Mesothelial cell of epicardium (in vitro differentiated cells): Measurements from ENCODE around the gene VWA5B1. TPM values are rescaled to one million over a fixed set of nuclear protein-coding genes. Genes with fewer than 3 reads are reported as not detected.

ENCODE experiments used
- DNase-seq, 2 experiments: peaks; one replicate each; pipeline ENCODE4 v3.0.0; 2021; ENCODE audit warnings: low spot score in 2 of 2; ENCODE audit not compliant: unreplicated experiment in 2 of 2
- H3K27ac Mint-ChIP-seq: 2 replicates; pipeline ENCODE4 v1.8.0; 2021; ENCODE audit warnings: mixed read lengths
- H3K27me3 Mint-ChIP-seq: 2 replicates; pipeline ENCODE4 v1.8.0; 2021; ENCODE audit warnings: low read depth, mixed read lengths
- H3K36me3 Mint-ChIP-seq: 2 replicates; pipeline ENCODE4 v1.8.0; 2021; ENCODE audit warnings: mixed read lengths
- H3K4me1 Mint-ChIP-seq: 2 replicates; pipeline ENCODE4 v1.8.0; 2021; ENCODE audit warnings: mixed read lengths
- H3K4me3 Mint-ChIP-seq: 2 replicates; pipeline ENCODE4 v1.8.0; 2021; ENCODE audit warnings: mild to moderate bottlenecking, moderate library complexity, mixed read lengths
- H3K9me3 Mint-ChIP-seq: 2 replicates; pipeline ENCODE4 v1.8.0; 2021; ENCODE audit warnings: mixed read lengths
- CTCF ChIP-seq: fragments of 200-600 bp; sonication (generic); IDR thresholded peaks from one replicate; pipeline ENCODE4 v1.5.0; 2021; ENCODE audit warnings: antibody characterized with exemption; ENCODE audit not compliant: unreplicated experiment
- total RNA-seq: library from RNA; stranded (reverse); gene quantifications from 3 replicates; pipeline ENCODE4 v1.2.1, GENCODE V29; 2021

VWA5B1 gene
- total RNA-seq, 1 donor from 2014 or later = 0.25 TPM

- no peak for DNase-seq
- Mint-ChIP-seq H3K4me3 (no peak overlapping the region), H3K27me3 (peaks cover 37% of the 10 kb centered on the region), H3K4me1 (peaks cover 9% of the 10 kb centered on the region), H3K9me3 (peaks cover 7% of the 10 kb centered on the region), H3K36me3 (no peaks in the 10 kb centered on the region), H3K27ac (no peak overlapping the region)
- TF ChIP-seq CTCF = no peak
These were observed 54.7 kb downstream of the VWA5B1 start for GRCh38 chr1:20345419-20345818.

GRCh38 chr1:20346433-20346832 is 55.8 kb downstream of the VWA5B1 start:
- no peak overlapping the region for H3K27ac Mint-ChIP-seq

GRCh38 chr1:20347699-20348098 is 57.0 kb downstream of the VWA5B1 start:
- no peaks in the 10 kb centered on the region for H3K36me3 Mint-ChIP-seq
- peaks cover 21% of the 10 kb centered on the region for H3K27me3 Mint-ChIP-seq
- H3K27ac Mint-ChIP-seq = no peak overlapping the region
- no peak overlapping the region for H3K4me3 Mint-ChIP-seq
- peaks cover 7% of the 10 kb centered on the region for H3K9me3 Mint-ChIP-seq
- no peak for DNase-seq
- no peak for TF ChIP-seq CTCF
- H3K4me1 Mint-ChIP-seq = peaks cover 7% of the 10 kb centered on the region

More at GRCh38 chr1:20346433-20346832, 55.8 kb downstream of the VWA5B1 start:
- Mint-ChIP-seq H3K36me3 (no peaks in the 10 kb centered on the region), H3K9me3 (peaks cover 7% of the 10 kb centered on the region), H3K27me3 (peaks cover 33% of the 10 kb centered on the region), H3K4me1 (peaks cover 9% of the 10 kb centered on the region), H3K4me3 (no peak overlapping the region)
- no peak for TF ChIP-seq CTCF
- DNase-seq = no peak

- peaks cover 7% of the 10 kb centered on the region for H3K9me3 Mint-ChIP-seq
- no peaks in the 10 kb centered on the region for H3K36me3 Mint-ChIP-seq
- DNase-seq = no peak
- no peak overlapping the region for H3K27ac Mint-ChIP-seq
- peaks cover 7% of the 10 kb centered on the region for H3K4me1 Mint-ChIP-seq
- peaks cover 25% of the 10 kb centered on the region for H3K27me3 Mint-ChIP-seq
- TF ChIP-seq CTCF = no peak
- no peak overlapping the region for H3K4me3 Mint-ChIP-seq
These were observed 57.7 kb downstream of the VWA5B1 start for GRCh38 chr1:20348326-20348915.

- peaks cover 17% of the 10 kb centered on the region for H3K27me3 Mint-ChIP-seq
- no peaks in the 10 kb centered on the region for H3K36me3 Mint-ChIP-seq
- no peak for DNase-seq
- no peaks in the 10 kb centered on the region for H3K4me1 Mint-ChIP-seq
- H3K27ac Mint-ChIP-seq = no peak overlapping the region
- no peak overlapping the region for H3K4me3 Mint-ChIP-seq
- no peak for TF ChIP-seq CTCF
- peaks cover 7% of the 10 kb centered on the region for H3K9me3 Mint-ChIP-seq
These were observed 58.9 kb downstream of the VWA5B1 start for GRCh38 chr1:20349561-20349960.

GRCh38 chr1:20349971-20350370 is 59.3 kb downstream of the VWA5B1 start:
- H3K27ac Mint-ChIP-seq = no peak overlapping the region
- H3K4me3 Mint-ChIP-seq = no peak overlapping the region
- DNase-seq = no peak
- H3K36me3 Mint-ChIP-seq = no peaks in the 10 kb centered on the region
- H3K4me1 Mint-ChIP-seq = no peaks in the 10 kb centered on the region
- H3K27me3 Mint-ChIP-seq = peaks cover 16% of the 10 kb centered on the region
- no peak for TF ChIP-seq CTCF
- peaks cover 7% of the 10 kb centered on the region for H3K9me3 Mint-ChIP-seq
